ENCODE measurements around the gene NR1D2. TPM values are rescaled to one million over a fixed set of nuclear protein-coding genes. Genes with fewer than 3 reads are reported as not detected.

The NR1D2 gene
- total and polyA plus RNA-seq, 2 donors from 2014 or later: 7.1 to 49.3 TPM

GRCh38 chr3:23940775-23941174, 4.3 kb upstream of the NR1D2 start:
- Histone ChIP-seq H3K36me3 (ENCODE audit: control insufficient read depth in 2 of 3, insufficient read depth in 3 of 3, low read length in 3 of 3) (no peaks in the 10 kb centered on the region), H3K9me3 (ENCODE audit: control insufficient read depth in 2 of 3, insufficient read depth in 1 of 3, low read length in 3 of 3) (no peaks in the 10 kb centered on the region), H3K27ac (ENCODE audit: low read depth in 2 of 2, low read length in 2 of 2) (no peak overlapping the region), H3K4me1 (ENCODE audit: control insufficient read depth in 2 of 3, insufficient read depth in 2 of 3, low read depth in 1 of 3, low read length in 3 of 3) (peaks cover 0 to 2% (median 0%) of the 10 kb centered on the region in 3 donors), H3K4me3 (ENCODE audit: low read length in 3 of 3) (no peak overlapping the region), H3K9ac (ENCODE audit: low read length in 3 of 3) (no peak overlapping the region), H3K27me3 (ENCODE audit: control insufficient read depth, insufficient read depth, low read length) (no peaks in the 10 kb centered on the region)
- DNase-seq: no peak
- intact Hi-C loops (cut with DNase I): no loop called here
- FAIRE-seq: no peak
- no peak for TF ChIP-seq CTCF (IDR thresholded peaks at IDR 0.05; ENCODE audit: borderline replicate concordance, extremely low read depth, insufficient read depth)

GRCh38 chr3:23941440-23941839, 3.6 kb upstream of the NR1D2 start:
- no peak for TF ChIP-seq CTCF (IDR thresholded peaks at IDR 0.05; ENCODE audit: borderline replicate concordance, extremely low read depth, insufficient read depth)
- no peaks in the 10 kb centered on the region for H3K9me3 ChIP-seq (ENCODE audit: control insufficient read depth in 2 of 3, insufficient read depth in 1 of 3, low read length in 3 of 3)
- no peak for FAIRE-seq

GRCh38 chr3:23942546-23942945, 2.5 kb upstream of the NR1D2 start:
- Histone ChIP-seq H3K27me3 (ENCODE audit: control insufficient read depth, insufficient read depth, low read length) (no peaks in the 10 kb centered on the region), H3K4me1 (ENCODE audit: control insufficient read depth in 2 of 3, insufficient read depth in 2 of 3, low read depth in 1 of 3, low read length in 3 of 3) (peaks cover 0 to 14% (median 10%) of the 10 kb centered on the region in 3 donors), H3K4me3 (ENCODE audit: low read length in 3 of 3) (no peak overlapping the region), H3K36me3 (ENCODE audit: control insufficient read depth in 2 of 3, insufficient read depth in 3 of 3, low read length in 3 of 3) (peaks cover 0 to 1% (median 0%) of the 10 kb centered on the region in 3 donors), H3K9me3 (ENCODE audit: control insufficient read depth in 2 of 3, insufficient read depth in 1 of 3, low read length in 3 of 3) (no peaks in the 10 kb centered on the region), H3K27ac (ENCODE audit: low read depth in 2 of 2, low read length in 2 of 2) (no peak overlapping the region), H3K9ac (ENCODE audit: low read length in 3 of 3) (no peak overlapping the region)
- intact Hi-C loops (cut with DNase I): no loop called here
- FAIRE-seq (no peak), DNase-seq (no peak)
- no peak for TF ChIP-seq CTCF (IDR thresholded peaks at IDR 0.05; ENCODE audit: borderline replicate concordance, extremely low read depth, insufficient read depth)

More at GRCh38 chr3:23941440-23941839, 3.6 kb upstream of the NR1D2 start:
- Histone ChIP-seq H3K36me3 (ENCODE audit: control insufficient read depth in 2 of 3, insufficient read depth in 3 of 3, low read length in 3 of 3) (no peaks in the 10 kb centered on the region), H3K27me3 (ENCODE audit: control insufficient read depth, insufficient read depth, low read length) (no peaks in the 10 kb centered on the region), H3K4me3 (ENCODE audit: low read length in 3 of 3) (no peak overlapping the region), H3K4me1 (ENCODE audit: control insufficient read depth in 2 of 3, insufficient read depth in 2 of 3, low read depth in 1 of 3, low read length in 3 of 3) (peaks cover 0 to 5% (median 0%) of the 10 kb centered on the region in 3 donors), H3K27ac (ENCODE audit: low read depth in 2 of 2, low read length in 2 of 2) (no peak overlapping the region), H3K9ac (ENCODE audit: low read length in 3 of 3) (no peak overlapping the region)
- DNase-seq: no peak
- intact Hi-C loops (cut with DNase I): no loop called here
